ENCODE results near the gene PRUNE1.

GRCh38 chr1:150985179-150985825, 22.9 kb upstream of the PRUNE1 start:
- TF ChIP-seq, protein P1, sequence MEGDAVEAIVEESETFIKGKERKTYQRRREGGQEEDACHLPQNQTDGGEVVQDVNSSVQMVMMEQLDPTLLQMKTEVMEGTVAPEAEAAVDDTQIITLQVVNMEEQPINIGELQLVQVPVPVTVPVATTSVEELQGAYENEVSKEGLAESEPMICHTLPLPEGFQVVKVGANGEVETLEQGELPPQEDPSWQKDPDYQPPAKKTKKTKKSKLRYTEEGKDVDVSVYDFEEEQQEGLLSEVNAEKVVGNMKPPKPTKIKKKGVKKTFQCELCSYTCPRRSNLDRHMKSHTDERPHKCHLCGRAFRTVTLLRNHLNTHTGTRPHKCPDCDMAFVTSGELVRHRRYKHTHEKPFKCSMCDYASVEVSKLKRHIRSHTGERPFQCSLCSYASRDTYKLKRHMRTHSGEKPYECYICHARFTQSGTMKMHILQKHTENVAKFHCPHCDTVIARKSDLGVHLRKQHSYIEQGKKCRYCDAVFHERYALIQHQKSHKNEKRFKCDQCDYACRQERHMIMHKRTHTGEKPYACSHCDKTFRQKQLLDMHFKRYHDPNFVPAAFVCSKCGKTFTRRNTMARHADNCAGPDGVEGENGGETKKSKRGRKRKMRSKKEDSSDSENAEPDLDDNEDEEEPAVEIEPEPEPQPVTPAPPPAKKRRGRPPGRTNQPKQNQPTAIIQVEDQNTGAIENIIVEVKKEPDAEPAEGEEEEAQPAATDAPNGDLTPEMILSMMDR (conservative IDR thresholded peaks at IDR 0.05 in 1 of 2, IDR thresholded peaks at IDR 0.05 in 1 of 2; ENCODE audit: low read depth in 1 of 2, low read length in 2 of 2): no peak
- TF ChIP-seq EZH2 (IDR thresholded peaks at IDR 0.05; ENCODE audit: low read length, missing control alignments): no peak
